HTR-8/SVneo (cell line): Measurements from ENCODE around the gene RNF25.
A peak's percentile ranks its signal among the peaks of the same experiment; 100 is the strongest.

Experiments used
- DNase-seq: peaks from one replicate; pipeline ENCODE4 v3.0.0; 2011; ENCODE audit warnings: low spot score, mixed read lengths; ENCODE audit not compliant: insufficient read length
- FAIRE-seq: peaks from 2 replicates; lab custom pipeline; 2011; peaks lifted over from hg19 to GRCh38; lab: Jason Lieb, UNC

The RNF25 gene

DNA sequence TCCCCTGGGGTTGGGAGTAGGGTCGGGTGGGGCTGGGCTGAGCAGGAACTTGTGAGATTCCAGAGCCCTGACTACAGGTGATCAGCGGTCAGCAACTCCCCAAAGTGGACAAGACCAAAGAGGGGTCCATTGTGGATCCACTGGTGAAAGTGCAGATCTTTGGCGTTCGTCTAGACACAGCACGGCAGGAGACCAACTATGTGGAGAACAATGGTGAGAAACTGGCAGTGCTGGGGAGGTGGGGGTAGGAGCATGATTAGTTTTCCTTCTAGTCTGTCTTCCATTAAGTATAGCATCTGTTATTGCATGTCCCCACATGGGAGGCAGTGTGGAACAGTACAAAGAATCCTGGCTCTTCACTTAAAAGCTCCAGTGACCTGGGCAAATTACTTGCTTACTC, 36.1 kb downstream of the RNF25 start:
- DNase-seq, result no peak
- FAIRE-seq, result no peak

DNA sequence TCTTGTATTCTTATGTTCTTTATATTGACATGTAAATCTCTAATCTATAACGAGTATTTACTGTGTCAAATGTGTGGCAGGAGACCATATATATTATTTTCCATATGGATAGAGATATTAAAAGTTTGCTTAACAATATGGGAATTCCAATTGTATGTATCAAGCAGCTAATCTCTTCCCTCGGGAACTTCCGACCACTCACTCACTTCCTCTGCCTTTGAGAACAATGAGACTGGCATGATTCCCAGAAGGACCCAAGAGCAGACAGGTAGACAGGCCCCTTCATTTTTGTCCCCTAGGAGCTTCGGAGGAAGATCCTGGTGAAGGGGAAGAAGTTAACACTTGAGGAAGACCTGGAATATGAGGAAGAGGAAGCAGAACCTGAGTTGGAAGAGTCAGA, 40.0 kb downstream of the RNF25 start:
- FAIRE-seq, result no peak
- peak; percentile 41 for DNase-seq

DNA sequence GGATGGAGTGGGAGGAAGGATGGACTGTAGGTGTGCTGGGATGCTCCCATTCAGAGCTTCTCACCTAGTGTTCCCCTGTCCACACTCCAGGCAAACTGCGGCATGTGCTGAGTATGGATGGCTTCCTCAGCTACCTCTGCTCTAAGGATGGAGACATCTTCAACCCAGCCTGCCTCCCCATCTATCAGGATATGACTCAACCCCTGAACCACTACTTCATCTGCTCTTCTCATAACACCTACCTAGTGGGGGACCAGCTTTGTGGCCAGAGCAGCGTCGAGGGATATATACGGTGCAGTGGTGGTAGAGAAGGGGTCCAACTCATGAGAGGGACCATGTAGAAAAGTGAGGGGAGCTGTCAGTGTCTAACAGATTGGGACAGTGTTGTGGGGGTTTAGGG, 43.9 kb downstream of the RNF25 start:
- DNase-seq, result no peak
- FAIRE-seq, result no peak

DNA sequence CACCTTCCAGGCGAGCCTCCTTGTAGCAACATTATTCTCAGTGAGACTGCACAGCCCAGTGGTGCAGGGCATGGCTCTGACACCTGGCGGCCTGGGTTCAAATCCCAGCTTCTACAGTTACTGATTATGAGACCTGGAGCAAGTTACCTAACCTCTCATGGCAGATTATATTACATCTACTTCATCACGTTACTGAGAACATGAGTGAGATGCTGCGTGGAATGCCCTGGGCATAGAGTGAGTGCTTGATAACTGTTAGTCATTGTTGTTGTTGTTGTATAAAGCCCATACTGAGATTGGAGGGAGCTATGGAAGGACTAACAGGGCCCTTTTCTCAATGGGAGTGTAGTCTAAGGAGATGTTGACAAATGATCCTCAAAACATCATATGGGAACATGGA, 45.4 kb downstream of the RNF25 start:
- FAIRE-seq (no peak), DNase-seq (no peak)

DNA sequence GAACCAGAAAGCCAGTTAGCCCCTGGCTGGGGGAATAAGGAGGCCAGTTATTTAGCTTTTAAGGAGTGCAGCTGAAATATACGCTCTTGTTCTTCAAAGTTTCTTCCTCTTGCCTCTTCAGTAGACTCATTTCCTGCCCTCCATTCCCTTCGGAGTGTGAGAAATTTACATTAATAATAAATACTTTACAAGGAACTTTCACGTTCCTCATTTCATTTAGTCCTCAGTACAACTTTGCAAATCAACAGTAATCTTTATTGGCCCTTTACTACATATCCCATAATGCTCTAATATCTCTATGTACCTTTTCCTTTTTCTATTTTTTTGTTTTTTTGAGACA, 48.5 kb downstream of the RNF25 start:
- no peak for DNase-seq
- FAIRE-seq, result no peak

DNA sequence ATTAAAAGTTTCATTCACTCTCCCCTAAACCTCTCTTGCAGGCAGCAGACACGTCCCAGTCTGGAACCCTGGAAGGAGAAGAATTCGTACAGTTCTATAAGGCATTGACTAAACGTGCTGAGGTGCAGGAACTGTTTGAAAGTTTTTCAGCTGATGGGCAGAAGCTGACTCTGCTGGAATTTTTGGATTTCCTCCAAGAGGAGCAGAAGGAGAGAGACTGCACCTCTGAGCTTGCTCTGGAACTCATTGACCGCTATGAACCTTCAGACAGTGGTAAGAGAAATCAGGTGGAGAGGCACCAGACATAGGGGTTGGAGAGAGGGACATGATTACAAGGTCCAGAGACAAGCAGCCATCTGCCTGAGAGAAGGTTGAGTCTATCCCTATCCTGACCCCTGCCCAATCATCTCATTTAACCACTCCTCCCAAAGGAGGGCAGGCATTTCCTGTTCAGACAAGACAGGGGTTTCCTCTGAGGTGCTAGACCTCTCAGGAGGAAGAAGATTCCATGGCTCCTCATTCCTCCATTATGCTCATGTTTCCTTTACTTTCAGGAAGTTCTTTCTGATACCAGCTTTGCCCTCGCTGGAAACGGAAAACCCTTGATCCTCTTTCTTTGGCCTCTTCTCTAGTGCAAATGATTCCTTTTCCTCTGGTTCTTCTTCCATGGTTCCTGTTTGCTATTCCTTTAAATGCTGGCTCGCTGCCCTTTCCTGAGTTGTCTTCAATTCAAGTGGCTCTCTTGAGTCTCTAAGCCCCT, 49.0 kb downstream of the RNF25 start:
- FAIRE-seq, result no peak
- DNase-seq, result no peak

DNA sequence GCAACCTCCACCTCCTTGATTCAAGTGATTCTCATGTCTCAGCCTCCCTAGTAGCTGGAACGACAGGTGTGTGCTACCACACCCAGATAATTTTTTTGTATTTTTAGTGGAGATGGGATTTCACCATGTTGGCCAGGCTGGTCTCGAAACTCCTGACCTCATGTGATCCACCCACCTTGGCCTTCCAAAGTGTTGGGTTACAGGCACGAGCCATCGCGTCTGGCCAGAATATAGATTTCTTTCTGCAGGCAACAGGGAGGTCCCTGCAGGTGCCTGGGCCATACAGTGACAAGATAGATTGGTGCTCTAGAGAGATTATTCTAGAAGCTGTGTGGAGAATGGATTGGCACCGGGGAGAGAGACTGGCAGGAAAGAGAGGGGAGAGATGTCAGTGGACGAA, 50.8 kb downstream of the RNF25 start:
- no peak for FAIRE-seq
- DNase-seq, result no peak

DNA sequence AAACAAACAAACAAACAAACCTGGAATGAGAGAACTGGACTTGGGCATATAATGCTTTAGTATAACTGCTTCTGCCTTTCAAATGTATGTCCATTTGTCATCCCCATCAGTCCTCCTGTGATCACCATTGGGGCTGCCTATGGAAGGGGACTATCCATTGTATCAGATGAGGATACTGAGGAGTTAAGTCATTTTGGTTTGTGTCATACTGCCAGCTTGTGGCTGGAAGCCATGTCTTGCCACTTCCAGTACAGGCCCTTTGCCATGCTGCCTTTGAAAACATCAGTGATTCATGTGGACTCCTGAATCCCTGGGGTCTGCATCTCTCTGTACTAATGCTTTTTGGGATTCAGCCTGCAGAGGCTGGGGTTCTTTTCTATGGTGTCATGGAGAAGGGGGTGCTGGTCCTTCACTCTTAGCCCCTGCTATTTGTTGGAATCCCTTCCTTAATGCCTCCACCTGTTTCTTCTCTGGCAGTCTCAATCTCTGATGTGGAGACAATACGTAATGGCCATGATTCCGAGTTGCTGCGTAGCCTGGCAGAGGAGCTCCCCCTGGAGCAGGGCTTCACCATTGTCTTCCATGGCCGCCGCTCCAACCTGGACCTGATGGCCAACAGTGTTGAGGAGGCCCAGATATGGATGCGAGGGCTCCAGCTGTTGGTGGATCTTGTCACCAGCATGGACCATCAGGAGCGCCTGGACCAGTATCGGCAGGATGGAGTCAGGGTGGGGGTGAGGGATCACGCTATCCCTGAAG, 53.5 kb downstream of the RNF25 start:
- FAIRE-seq (no peak), DNase-seq (no peak)

DNA sequence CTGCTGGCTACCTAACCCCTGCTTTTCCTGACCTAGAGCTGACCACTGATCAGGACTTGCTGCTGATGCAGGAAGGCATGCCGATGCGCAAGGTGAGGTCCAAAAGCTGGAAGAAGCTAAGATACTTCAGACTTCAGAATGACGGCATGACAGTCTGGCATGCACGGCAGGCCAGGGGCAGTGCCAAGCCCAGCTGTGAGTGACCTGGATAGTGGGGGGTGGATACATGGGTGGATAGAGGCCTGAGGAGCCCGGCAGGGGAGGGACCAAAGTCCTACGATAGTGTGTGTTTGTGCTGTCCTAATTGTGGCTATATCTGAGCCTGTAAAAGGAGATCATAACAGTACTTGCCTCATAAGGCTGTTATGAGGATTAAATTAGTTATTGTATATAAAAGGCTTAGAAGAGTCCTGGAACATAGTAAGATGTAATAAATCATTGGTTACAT, 55.9 kb downstream of the RNF25 start:
- DNase-seq (no peak), FAIRE-seq (no peak)
